GM19455 (cell line): ENCODE measurements around the gene ACO2.

ENCODE experiments used
- ATAC-seq: cut with Tn5 transposase; IDR thresholded peaks from one replicate; pipeline ENCODE4 v1.9.1; 2021; ENCODE audit not compliant: unreplicated experiment

The ACO2 gene

DNA sequence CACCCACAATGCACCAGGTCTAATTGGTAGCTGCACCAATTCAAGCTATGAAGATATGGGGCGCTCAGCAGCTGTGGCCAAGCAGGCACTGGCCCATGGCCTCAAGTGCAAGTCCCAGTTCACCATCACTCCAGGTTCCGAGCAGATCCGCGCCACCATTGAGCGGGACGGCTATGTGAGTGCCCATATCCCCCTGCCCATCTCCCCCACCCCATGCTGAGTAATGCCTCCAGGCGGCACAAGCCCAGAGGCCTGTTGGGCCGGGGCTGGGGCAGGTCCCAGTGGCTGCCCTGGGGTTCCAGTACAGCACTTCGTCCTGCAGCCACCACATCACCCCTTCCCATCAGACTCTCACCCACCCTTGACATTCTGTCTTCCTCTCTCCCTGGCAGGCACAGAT lies 53.9 kb downstream of the ACO2 start:
- no peak for ATAC-seq

DNA sequence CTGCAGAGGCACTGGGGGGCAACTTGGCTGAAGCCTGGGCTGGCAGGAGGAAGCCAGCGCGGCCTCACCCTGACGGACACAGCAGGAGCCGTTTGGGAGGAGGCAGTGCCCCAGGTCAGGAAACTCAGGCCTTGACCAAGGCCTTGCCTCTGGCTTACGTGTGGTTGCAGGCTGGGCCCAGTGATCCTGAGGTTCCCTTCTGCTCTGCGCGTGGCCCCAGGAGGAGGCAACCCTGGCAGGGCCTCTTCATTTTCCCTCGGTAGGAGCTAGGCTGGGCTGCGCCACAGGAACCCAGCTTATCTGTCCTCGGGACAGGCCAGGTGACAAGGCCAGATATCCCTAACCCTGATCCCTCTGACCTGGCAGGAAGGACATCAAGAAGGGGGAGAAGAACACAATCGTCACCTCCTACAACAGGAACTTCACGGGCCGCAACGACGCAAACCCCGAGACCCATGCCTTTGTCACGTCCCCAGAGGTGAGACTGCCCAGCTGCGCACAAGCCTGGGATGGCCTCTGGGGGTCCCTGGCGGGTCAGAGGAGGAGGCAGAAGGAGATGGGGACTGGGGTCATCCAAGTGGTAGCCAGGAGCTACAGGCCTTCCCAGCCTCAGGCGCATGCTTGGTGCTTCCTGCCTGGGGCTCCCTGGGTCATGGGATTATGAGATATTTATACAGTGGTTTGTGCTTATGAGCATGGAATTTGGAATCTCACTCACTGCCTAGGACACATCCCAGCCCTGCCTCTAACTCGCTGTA lies 54.7 kb downstream of the ACO2 start:
- no peak for ATAC-seq

DNA sequence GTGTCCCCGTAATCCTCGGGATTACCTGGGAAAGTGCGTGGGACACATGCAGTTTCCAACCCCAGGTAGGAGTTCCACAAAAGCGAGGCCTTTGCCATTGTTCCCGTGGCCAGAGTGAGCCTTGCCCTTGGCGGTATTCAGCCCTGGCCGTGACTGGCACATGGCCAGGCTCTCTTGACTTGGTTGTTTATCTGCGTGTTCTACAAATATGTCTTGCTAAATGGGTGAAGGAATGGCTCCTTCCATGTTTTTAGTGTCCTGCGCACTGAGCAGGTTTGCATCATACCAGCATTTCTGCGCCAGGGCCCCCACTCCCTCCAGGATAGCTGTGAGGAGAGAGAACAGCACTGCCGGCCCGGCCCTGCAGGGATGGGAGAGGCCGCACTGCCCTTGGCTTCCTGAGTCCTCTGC lies 55.3 kb downstream of the ACO2 start:
- ATAC-seq: no peak

DNA sequence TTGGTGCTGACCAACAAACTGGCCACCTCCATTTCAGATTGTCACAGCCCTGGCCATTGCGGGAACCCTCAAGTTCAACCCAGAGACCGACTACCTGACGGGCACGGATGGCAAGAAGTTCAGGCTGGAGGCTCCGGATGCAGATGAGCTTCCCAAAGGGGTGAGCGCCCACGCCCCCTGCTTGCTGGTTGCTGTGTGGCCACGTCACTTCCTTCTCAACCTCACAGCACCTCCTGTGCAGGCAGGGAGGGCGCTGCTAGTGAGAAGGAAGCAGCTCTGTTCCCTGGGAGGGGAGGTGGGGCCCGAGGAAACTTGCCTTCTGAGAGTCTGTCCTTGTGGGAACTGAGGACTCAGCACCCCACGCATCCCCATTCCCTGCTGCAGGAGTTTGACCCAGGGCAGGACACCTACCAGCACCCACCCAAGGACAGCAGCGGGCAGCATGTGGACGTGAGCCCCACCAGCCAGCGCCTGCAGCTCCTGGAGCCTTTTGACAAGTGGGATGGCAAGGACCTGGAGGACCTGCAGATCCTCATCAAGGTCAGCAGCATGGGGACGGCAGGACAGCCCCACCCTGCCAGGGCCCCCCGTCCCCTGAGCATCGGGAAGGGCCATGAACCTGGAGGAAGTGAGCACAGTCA lies 56.0 kb downstream of the ACO2 start:
- no peak for ATAC-seq

DNA sequence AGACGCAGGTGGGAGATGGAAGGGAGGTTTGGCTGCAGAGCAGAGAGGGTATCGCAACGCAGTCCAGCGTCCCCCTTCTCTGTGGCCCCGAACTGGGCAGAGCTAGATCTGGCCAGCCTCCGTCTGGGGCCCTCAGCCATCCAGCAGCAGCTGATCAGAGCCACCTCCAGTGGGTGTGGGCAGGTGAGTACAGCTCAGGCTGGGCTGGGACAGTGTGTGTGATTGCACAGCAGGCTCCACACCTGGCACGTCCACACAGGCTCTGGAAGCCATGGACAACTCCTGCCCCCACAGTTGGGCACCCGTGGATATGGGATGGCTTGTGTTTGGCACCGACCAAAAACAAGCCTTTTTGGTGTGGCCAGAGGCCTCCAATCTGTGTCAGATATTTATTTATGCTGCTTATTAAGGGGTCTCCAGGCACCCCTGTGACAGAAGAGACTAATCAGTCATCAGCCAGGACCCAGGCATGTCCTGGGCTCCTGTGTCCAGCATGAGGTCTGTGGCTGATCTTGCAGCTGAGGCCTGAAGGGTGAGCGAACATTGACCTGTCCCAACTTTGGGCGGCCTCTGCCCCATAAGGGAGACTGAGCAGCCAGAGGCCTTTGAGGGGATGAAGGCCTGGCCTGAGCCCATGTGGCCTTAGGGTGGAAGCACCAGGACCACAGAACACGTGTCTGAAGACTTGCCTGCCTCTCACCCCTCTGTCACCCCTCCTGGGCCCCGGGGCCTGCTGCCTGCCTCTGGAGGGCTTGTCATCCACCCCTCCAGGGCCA lies 56.7 kb downstream of the ACO2 start:
- ATAC-seq: no peak

DNA sequence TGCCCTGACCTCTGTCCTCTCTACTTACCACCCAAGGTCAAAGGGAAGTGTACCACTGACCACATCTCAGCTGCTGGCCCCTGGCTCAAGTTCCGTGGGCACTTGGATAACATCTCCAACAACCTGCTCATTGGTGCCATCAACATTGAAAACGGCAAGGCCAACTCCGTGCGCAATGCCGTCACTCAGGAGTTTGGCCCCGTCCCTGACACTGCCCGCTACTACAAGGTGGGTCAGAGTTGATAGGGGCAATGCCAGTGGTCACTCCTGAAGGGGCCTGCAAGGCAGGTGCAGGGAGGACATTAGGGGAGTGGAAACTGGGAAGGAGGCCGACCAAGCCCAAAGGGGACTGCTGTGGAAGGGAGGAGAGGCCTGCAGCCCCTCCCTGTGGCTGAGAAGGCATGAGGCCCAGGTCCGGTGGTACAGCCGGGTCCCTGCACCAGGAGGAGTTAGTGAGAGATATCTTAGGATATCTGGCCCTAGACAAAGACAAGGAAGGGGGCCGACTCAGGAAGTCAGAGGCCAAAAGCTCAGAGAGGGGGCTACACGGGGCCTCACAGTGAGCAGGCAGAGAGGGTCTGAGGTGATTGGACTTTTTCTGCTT lies 57.4 kb downstream of the ACO2 start:
- no peak for ATAC-seq

DNA sequence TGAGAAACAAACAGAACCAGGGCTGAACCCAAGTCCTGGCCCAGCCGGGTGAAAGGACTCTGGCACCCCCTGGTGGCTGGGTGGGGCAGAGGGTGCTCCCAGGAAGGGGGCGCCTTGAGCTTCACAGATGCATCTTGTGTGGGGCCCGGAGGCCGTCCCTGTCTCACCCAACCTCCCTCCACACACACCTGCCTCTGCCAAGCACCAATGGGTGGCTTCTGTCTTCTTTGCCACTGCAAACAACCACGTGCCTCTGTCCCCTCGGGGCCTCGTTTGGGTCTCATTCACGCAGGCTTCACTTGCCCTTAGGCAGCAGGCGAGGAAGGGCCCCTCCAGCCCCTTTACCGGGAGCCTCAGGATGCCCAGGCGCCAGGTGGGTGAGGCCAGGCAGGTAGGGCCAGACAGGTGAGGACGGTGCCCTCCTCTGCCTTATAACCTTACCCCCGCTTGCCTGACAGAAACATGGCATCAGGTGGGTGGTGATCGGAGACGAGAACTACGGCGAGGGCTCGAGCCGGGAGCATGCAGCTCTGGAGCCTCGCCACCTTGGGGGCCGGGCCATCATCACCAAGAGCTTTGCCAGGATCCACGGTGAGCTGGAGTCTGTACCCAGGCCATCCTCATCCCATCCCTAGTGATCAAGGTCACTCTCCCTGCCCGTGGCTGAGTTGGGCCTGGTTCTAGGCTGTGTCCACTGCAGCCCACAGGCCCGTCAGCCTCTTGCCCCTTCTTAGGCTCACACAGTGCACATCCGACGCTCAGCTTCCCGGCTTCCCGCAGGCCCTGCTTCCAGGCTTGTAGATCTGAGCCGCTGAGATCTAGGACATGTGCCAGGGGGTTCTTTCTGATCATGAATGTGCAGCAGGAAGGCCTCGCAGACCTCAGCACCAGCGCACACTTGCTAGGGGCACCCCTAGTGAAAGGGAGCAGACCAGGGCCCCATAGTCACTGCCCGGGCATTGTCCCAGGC lies 58.2 kb downstream of the ACO2 start:
- ATAC-seq: no peak

DNA sequence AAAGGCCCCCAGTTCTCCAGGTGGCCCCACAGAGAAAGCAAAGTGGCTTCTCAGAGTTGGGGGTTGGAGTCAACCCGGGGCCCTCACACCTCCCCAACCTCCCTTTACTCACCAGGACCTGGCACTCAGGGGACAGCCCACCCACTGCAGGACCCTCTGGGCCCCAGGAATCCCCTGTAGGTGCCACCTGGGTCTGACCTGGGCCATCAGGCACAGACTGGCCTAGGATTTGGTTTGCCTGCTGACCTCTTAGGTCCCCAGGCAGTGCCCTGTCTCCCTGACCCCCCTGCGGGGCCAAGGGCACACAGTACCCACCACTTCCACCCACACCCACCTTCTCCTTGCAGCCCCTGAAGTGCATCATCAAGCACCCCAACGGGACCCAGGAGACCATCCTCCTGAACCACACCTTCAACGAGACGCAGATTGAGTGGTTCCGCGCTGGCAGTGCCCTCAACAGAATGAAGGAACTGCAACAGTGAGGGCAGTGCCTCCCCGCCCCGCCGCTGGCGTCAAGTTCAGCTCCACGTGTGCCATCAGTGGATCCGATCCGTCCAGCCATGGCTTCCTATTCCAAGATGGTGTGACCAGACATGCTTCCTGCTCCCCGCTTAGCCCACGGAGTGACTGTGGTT lies 59.3 kb downstream of the ACO2 start:
- no peak for ATAC-seq

DNA sequence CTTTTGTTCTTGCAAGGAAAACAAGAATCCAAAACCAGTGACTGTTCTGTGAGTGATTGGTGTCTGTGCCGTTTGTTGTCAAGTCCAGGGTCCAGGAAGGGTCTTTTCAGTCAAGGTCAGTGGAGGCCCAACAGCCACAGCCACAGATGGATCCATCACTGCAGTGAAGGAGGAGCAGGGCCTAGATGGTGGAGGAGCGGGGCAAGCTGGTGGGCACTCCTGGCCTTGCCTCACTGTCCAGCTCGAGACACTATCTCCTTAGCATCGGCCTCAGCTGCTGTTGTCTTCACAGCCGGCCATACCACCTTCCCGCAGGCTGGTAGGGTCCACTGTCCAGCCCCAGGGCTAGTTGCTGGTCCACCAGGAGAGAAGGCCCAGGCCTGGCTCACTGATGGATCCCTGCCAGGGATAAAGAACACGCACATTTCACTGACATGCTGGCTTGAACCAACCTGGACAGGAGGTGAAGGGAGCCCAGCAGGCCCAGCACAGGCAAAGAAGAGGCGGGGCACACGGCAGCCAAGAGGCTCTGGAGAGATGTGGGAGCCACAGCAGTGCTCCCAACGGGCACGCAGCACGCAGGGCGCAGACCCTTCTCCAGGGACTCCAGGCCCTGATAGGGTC lies 60.1 kb downstream of the ACO2 start:
- no peak for ATAC-seq

DNA sequence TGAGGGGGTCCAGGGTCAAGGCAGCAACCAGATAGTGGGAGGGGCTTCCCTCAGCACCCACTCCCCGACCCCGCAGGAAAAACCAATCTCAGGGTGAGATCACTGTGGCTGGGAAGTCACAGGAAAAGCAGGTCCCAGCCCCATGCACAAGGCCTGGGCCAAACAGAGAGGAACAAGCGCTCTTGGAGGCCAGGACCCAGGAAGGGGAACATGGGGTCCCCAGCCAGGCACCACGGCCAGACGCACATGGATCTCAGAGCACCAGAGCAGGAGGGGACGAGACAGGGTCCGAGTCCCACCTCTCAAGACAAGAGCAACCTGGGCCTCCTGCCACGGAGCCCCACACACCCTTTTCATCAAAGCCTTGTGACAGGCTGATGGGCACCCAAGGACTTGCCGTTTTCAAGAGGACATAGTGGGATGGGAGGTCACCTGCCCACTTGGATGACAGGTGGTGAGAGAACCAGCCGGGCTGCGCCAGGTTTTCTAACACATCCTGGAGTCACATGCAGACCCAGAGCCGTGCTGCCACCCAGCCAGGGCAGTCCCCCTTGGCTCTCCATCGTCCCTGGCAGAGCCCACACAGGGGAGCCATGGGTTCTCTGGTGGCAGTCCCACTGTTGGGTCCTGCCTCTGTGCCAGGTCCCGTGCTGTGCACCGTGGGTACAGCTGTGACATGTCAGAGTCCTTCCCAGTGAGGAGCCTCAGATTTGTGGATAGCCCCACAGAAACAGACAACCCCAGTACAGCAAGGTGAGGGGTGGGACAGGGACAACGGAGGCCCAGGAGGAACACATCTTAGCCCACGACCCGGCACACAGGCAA lies 62.2 kb downstream of the ACO2 start:
- ATAC-seq: no peak

DNA sequence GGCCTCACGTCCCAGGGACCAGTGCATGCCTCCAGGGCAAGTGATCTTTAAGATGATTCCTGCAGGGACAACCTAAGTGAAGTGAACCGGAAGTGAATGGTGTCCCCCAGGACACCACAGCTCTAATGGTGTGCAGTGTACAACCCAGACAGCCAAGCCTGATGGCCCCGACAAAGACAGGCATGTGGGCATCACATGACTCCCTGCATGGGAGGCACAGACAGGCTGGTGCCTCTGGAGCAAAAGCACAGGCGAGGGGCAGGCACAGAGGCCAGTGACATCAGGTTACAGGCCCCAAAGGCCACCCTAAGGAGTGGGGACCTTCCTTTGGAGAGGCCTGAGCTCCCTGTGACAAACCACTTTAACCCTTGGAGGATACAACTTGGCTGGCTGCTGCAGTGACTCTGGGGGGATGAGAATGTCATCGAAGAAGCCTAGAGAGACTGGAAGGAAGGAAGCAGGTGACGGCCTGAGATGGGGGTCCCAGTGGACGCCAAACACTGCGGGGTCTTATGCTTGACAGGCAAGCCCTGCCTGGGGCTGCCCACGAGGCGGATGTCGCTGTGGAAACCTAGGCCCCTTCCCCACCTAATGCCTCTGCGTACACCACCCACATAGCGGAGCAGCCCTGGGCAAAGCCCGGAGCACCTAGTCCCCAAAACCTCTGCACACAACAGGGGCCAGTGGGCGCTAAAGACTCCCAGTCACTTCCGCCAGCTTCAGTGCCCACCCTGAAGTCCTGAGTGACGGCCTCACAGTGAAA lies 63.0 kb downstream of the ACO2 start:
- no peak for ATAC-seq

DNA sequence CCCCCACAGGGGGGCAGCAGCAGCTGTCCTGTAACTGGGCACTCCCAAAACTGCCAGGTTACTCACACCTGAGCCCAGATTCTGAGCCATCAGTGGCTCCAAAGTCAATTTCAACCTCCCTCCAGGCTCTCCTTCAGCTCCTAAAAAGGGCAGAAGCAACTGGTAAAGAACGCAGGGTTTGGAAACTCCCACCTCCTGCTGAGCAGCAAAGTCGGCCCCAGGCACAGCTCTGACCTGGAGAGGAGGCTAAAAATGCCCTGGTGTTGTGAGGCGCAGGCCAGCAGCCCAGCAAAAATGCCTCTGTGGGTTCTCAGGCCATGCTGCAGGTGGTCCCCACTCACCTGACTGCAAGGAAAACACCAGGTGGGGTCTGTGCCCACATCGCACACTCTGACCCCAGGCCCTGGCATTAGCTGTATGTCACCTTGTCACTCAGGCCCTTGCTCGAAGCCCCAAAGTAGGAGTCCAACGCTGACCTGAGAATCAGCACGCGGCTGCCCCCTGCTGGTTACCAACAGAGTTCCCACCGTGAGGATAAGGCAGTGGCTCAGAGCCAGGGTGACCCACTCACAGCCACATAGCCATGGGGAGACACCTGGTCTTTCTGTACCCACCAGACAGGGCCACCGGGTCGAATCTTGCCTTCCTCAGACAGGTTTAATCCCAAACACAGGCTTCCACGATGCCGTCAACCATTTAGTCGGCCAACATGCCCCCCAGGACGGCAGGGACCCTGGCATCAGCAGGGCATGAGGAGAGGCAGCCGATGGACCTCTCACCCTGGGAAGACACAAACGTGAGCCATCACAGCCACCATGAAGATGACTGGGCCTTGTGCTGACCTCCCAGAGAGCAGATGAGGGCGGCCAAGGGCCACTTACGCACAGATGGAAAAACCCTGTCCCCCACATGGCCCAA lies 64.2 kb downstream of the ACO2 start:
- ATAC-seq: no peak

DNA sequence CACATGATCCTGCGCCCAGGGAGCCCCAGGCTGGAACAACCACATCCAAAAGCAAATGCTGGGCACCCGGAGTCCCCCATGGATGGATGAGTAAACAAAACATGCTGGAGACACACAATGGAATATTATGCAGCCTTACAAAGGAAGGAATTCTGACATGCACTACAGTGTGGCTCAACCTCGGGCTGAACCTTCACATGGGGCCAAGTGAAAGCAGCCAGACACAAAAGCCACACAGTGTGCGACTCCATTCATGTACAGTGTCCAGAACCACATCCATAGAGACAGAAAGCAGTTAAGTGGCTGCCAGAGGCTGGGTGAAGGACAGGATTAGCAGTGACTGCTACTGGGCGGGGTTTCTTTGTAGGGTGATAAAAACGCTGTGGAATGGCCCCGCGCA lies 65.3 kb downstream of the ACO2 start:
- no peak for ATAC-seq

DNA sequence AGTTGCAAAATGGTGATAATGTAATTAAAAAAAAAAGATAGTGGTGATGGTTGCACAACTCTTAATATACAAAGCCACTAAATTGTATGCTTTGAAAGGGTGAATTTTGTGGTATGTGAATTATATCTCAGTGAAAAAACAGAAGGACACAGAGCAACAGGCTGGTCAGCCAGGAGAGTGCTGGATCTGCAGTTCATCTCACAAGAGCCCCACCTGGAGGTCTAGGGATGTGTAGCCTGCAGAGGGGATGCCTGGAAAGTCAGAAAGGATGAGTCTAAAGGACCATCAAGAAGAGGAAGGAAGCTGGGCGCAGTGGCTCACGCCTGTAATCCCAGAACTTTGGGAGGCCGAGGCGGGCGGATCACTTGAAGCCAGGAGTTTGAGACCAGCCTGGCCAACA lies 66.3 kb downstream of the ACO2 start:
- no peak for ATAC-seq

DNA sequence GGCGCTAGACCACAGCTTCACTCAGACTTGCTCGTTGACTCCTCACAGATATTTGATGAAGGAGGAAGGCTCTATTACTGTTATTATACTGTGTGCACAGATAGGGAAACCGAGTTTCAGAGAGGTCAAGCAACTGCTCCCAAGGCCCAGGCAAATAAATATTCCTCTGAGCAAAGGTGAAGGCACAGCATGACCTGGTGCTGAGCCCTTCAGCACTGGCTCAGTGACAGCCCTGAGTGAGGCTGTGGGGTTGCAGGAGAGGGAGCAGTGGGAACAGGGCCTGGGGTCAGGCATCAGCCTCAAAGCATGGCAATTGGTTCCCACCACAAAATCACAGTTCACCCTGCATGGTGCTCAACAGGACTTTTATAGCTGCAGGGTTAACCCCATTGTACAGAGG lies 68.3 kb downstream of the ACO2 start:
- no peak for ATAC-seq

DNA sequence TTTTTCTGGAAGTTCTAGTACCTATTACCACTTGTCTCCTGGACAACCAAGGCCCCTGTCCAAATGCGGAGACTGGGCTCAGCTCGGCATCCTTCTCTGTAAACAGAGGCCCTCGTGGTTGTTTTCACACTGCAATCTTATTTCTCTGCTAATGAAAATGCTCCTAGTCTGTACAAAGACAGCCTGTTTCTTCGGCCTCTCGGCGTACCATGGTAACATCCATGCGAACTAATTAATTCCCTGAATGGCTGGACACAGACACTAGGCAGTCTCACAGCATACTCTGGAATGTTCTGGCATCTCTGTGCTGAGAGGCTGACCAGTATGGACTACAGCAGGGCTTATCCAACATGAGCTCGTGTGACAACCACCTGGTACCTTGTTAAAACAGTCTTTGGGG lies 69.7 kb downstream of the ACO2 start:
- ATAC-seq: no peak
